HG03571 (cell line): Measurements from ENCODE around the gene MYL9.
"Not testable (repeated sequence)": the region's sequence is repeated elsewhere in the genome, so short reads cannot be mapped to it uniquely, and the experiment has no call there.

Experiments
- ATAC-seq: cut with Tn5 transposase; IDR thresholded peaks from one replicate; pipeline ENCODE4 v1.9.1; 2021; ENCODE audit not compliant: unreplicated experiment

The MYL9 gene

GRCh38 chr20:36541227-36541767 lies at the start of gene MYL9:
Gene MYL9 (plus strand): TSS chr20:36541519. CDS start chr20:36544885, 3,366 bp downstream.
- no peak for ATAC-seq

- ATAC-seq, result no peak
Measured at GRCh38 chr20:36491901-36492617, 49.3 kb upstream of the MYL9 start.

DNA sequence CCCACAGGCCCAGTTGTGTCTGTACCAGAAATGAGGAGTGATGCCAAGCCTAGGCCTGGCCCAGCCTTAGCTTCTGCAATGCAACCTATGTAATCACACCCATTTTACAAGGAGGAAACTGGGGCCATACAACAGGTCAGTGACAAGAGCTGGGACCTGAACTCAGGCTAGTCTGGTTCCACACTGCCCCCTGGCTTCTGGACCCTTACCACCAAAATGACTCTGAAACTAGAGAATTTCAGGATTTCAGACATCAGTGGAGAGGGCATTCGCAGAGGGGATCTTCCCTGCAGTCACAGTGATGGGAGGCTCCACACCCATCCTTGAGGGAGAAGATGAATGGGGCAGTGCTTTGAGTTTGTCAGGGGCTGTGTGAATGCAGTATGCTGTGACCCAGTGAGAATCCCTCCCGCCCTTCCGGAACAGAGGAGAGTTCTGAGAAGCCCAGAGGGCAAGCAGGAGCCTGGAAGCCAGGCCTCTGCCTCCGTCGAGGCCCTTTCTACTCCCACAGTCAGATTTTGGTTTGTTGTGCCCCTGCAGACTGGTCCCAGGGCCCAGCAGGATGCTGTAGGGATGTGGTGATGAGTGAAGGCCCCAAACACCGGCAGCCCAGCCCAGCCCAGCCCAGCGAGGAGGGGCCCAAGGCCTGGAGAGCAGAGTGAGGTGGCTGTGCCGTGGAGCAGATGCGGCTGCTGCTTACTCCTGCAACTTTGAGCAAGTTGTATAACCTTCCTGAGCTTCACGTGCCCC lies 48.1 kb upstream of the MYL9 start:
- ATAC-seq, result no peak

DNA sequence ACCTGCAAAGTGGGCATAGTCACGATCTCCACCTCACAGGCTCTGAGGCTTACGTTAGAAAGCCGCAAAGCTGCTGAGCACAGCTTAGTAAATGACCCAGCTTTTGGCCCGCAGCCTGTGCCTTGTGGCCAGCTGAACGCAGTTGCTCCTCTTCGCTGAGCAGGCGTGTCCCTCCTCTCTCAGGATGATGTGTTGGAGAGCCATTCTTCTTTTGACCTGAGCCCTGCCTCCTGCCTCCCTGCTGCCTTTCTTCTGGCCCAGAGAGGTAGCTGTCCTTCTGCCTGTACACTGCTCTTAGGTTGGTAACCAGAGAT lies 47.6 kb upstream of the MYL9 start:
- no peak for ATAC-seq

GRCh38 chr20:36496707-36497669 lies 44.3 kb upstream of the MYL9 start:
- ATAC-seq, result no peak

- ATAC-seq, result no peak
Measured at GRCh38 chr20:36497856-36498255, 43.5 kb upstream of the MYL9 start.

DNA sequence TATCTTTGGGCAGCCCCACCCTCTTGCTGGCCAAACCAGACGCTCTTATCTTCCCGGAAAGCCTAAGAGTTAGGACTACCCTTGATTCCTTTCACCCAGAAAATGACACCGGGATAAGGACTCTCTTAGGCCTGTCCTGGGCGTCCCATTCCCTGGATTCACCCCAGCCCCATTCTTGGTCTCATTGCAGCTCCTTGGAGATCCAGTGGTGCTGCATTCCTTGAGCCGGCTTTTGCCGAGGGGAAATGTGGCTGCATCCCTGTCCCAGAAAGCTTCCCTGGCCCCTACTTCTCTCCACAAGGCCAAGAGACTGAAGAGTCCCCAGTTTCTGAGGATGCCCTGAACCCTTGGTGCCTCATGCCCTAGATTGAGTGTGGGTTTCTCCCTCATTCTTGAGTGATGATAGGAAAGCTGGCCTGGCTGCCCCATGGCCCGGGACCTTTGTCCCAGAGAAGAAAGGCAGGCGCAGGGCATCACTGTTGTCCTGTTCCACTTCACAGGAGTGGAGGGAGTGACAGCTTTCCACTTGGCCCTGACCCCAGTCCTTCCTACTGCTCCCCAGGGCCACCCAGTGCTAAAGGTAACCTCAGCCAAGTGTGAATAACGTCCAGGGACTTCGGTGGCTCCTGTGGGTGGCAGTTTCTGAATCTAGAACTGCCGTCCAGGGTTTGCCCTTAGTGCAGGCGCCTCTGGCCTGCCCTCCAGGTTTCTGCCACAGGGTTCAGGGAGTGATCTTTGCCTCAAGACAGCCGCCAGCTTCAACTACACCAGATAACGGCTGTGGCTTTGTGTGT lies 42.7 kb upstream of the MYL9 start:
- no peak for ATAC-seq

DNA sequence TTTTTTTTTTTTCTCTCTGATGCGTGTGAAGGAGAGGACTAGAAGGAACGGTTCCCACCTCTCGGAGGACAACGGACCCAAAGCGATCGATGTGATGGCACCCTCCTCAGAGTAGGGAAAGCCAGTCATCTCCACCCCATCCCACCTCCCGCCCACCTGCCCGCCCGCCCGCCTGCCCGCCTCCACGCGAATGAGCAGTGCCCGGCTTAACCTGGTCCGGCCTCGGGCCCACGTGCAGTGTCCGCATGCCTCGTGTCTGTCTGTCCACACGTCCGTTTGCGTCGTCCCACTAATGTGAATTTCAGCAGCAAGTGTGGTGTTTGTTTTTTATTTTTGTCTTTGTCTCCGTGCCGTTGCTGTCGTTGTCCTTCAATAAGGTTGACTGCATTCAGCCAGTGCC lies 42.1 kb upstream of the MYL9 start:
- ATAC-seq, result no peak

DNA sequence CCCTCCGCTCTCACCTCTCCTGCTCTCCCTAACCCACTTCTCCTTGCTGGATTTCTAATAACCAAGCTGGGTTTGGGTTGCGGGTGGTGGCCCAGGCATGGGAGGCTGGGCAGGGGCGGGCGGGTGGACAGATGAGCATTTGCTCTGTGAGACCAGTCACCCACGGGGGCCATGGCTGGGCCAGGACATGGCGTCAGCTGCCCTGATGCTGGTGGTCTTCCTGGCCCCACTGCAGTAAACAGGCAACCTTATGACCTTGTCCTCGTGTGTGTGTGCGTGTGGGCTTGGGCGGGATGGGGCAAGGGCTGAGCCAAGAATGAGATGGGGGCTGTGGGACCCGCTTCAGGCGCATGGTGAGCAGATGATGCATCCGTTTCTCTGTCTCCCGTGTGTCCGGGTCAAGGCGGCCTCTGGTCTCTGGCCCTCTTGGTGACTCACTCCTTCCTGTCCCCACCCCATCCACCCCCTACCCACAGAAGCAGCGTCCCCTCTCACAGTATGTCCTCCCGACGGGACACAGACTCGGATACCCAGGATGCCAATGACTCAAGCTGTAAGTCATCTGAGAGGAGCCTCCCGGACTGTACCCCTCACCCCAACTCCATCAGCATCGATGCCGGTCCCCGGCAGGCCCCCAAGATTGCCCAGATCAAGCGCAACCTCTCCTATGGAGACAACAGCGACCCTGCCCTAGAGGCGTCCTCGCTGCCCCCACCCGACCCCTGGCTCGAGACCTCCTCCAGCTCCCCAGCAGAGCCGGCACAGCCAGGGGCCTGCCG lies 41.4 kb upstream of the MYL9 start:
- ATAC-seq, result no peak

DNA sequence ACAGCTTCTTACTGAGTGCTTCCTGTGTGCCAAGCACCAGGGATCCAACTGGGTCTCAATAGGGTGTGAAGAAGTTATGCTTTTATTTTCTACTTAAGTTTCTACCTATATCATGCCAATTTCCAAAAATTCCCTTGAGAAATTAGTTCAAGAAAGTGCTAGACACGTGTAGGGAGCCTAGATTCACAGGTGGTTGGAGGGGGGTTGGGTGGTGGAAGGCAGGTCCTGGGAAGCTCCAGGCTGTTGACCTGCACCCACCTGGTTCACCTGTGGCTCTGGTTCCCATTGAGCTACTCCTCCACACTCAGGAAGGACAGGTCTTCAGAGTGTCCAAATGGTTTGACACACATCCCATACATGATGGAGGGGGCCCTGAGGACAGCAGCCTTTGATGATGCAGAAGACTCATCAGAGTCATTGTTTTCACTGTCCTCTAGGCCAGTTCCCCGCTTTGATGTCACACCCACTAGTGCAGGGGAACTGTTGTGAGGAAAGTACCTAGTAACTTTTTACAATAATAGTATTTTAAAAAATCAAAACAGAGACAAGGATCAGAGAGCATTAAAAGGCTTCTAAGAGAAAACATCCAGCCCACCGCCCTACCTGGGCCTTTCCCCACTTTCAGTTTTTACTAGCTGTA lies 39.8 kb upstream of the MYL9 start:
- ATAC-seq, result no peak

DNA sequence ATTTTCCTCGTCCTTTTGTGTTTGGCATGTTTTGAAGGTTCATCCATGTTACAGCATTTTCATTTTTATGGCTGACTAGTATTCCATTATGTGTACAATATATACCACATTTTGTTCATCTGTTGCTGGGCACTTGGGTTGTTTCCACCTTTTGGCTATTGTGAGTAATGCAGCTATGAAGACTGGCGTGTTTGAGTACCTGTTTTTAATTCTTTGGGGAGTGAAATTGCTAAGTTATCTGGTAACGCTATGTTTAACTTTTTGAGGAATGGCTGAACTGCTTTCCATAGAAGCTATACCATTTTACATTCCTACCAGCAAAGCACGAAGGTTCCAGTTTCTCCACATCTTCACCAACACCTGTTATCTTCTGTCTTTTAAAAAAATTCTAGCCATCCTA lies 37.0 kb upstream of the MYL9 start:
- no peak for ATAC-seq

DNA sequence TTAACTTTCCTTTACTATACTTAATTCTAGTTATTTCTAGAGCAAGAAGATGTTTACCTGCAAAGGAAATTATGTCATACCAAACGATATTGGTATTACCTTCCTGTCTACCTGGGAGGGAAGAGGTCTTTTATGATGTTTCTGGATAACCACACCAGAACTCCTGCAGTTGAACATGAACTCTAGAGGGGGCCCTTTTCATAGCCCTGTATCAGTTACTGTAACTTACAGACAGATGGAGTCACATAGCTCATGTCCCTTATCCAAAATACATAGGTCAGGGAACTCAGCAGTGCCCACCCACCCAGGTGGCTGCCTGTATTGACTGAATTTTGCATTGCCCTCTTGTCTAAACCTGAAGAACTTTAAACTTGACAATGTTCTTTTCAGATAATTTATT lies 35.1 kb upstream of the MYL9 start:
- no peak for ATAC-seq

GRCh38 chr20:36507746-36508145 lies 33.6 kb upstream of the MYL9 start:
- no peak for ATAC-seq

DNA sequence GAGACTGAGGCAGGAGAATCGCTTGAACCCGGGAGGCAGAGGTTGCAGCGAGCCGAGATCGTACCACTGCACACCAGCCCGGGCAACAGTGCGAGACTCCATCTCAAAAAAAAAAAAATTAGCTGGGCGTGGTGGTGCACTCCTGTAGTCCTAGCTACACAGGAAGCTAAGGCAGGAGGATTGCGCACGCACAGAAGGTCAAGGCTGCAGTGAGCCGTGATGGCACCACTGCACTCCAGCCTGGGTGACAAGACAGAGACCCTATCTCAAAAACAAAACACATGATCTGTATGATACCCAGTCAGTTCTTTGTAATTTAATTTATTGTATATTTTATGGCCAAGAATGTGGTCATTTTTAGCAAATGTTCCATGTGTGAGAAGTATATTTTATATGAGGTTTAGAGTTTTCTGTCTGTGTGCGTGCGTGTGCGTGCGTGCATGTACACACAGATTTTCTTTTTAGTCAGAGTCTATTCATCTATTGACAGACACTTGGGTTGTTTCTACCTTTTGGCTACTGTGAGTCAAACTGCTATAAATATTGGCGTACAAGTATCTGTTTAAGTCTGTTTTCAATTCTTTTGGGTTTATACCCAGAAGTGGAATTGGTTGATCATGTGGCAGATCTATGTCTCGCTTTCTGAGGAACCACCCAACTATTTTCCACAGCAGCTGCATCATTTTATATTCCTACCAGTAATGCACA lies 22.2 kb upstream of the MYL9 start:
- ATAC-seq, result no peak

DNA sequence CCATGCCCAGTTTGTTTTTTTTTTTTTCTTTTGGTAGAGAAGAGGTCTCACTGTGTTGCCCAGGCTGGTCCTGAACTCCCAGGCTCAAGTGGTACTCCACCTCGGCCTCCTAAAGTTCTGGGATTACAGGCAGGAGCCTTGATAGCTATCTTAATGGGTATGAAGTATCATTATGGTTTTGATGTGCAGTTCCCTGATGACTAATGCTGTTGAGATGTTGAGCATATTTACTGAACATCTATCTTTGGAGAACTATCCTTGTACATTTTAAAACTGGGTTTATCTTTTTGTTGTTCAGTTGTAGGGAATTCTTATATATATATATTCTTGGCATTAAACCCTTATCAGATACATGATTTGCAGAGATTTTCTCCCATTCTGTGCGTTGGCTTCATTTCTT lies 21.4 kb upstream of the MYL9 start:
- no peak for ATAC-seq

DNA sequence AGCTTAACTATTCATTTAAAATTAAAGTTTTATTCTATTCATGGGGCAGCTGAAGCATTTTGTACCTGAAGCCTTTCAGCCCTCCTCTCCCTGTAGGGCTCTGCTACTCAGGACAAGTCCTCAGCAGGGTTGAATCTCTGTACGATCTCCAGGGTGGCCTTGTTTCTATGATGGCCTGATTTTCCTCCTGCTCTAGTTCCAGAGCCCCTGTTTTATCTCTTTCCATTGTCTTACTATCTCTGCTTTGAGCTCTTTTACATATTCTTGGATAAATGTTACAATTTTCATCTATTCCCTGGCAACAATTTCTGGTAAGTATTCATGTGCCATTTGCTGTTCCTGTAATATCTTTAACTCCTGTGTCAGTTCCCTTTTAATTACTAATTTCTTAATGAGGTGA lies 19.8 kb upstream of the MYL9 start:
- ATAC-seq, result no peak

DNA sequence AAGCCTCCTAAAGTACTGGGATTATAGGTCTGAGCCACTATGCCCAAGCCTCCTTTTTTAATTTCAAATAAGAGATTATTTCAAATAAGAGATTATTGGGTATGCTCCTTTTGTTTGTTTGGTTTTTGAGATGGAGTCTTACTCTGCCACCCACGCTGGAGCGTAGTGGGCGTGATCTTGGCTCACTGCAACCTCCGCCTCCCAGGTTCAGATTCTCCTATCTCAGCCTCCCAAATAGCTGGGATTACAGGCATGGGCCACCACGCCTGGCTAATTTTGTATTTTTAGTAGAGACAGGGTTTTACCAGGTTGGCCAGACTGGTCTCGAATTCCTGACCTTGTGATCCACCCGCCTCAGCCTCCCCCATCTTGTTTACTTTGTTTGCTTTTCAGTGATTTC lies 18.9 kb upstream of the MYL9 start:
- ATAC-seq, result not testable (repeated sequence)

GRCh38 chr20:36523341-36523740 lies 18.0 kb upstream of the MYL9 start:
- no peak for ATAC-seq
